ENCODE data around the gene MRTFA. TPM values are rescaled to one million over a fixed set of nuclear protein-coding genes. Genes with fewer than 3 reads are reported as not detected.
A peak's percentile ranks its signal among the peaks of the same experiment; 100 is the strongest.
"Not testable (repeated sequence)": the region's sequence is repeated elsewhere in the genome, so short reads cannot be mapped to it uniquely, and the experiment has no call there.

The MRTFA gene
- total RNA-seq, 1 donor from 2014 or later, result 99.3 TPM

GRCh38 chr22:40516416-40516815 lies 120.1 kb downstream of the MRTFA start:
- no peak for DNase-seq (ENCODE audit: low spot score in 2 of 2)
- peaks cover 9 to 41% of the 10 kb centered on the region in 2 donors for H3K4me1 ChIP-seq
- no peaks in the 10 kb centered on the region for H3K36me3 ChIP-seq
- intact Hi-C loops (cut with DNase I), result no loop called here
- TF ChIP-seq CTCF (IDR thresholded peaks at IDR 0.05), result no peak
- H3K27me3 ChIP-seq, result no peaks in the 10 kb centered on the region
- H3K27ac ChIP-seq, result peak overlapping the region in 1 of 2 donors; percentile 17
- no peak overlapping the region for H3K4me3 ChIP-seq
- H3K9me3 ChIP-seq, result no peaks in the 10 kb centered on the region

GRCh38 chr22:40512426-40513136 lies 123.9 kb downstream of the MRTFA start:
- peak in 1 of 2 donors; percentile 81 for DNase-seq (ENCODE audit: low spot score in 2 of 2)
- peaks cover 28 to 61% of the 10 kb centered on the region in 2 donors for H3K4me1 ChIP-seq
- intact Hi-C loops (cut with DNase I), result loop anchor here (2.0 to 5.0 kb wide), 4 partner anchors 22 to 138 kb away; partner anchors contain the start of gene MRTFA

GRCh38 chr22:40511604-40512003 lies 124.9 kb downstream of the MRTFA start:
- Histone ChIP-seq H3K36me3 (no peaks in the 10 kb centered on the region), H3K4me1 (peaks cover 28 to 55% of the 10 kb centered on the region in 2 donors), H3K4me3 (no peak overlapping the region), H3K9me3 (no peaks in the 10 kb centered on the region), H3K27ac (peak overlapping the region; percentile 87 to 88), H3K27me3 (no peaks in the 10 kb centered on the region)
- no peak for TF ChIP-seq CTCF (IDR thresholded peaks at IDR 0.05)
- intact Hi-C loops (cut with DNase I), result loop anchor here (2.0 to 5.0 kb wide), 4 partner anchors 23 to 139 kb away; partner anchors contain the start of gene MRTFA
- DNase-seq (ENCODE audit: low spot score in 2 of 2), result no peak

More at GRCh38 chr22:40512426-40513136, 123.9 kb downstream of the MRTFA start:
- no peaks in the 10 kb centered on the region for H3K27me3 ChIP-seq
- no peaks in the 10 kb centered on the region for H3K9me3 ChIP-seq
- no peak for TF ChIP-seq CTCF (IDR thresholded peaks at IDR 0.05)
- H3K27ac ChIP-seq, result peak overlapping the region; percentile 87 to 88
- H3K36me3 ChIP-seq, result no peaks in the 10 kb centered on the region
- H3K4me3 ChIP-seq, result no peak overlapping the region

GRCh38 chr22:40510631-40511364 lies 125.7 kb downstream of the MRTFA start:
- H3K4me1 ChIP-seq, result peaks cover 28 to 57% of the 10 kb centered on the region in 2 donors
- TF ChIP-seq CTCF (IDR thresholded peaks at IDR 0.05), result no peak
- intact Hi-C loops (cut with DNase I), result loop anchor here (5.0 kb wide), 1 partner anchor 127 kb away; the partner anchor contains the start of gene MRTFA
- H3K27me3 ChIP-seq, result no peaks in the 10 kb centered on the region
- H3K36me3 ChIP-seq, result no peaks in the 10 kb centered on the region
- H3K9me3 ChIP-seq, result no peaks in the 10 kb centered on the region
- H3K4me3 ChIP-seq, result no peak overlapping the region
- no peak for DNase-seq (ENCODE audit: low spot score in 2 of 2)
- H3K27ac ChIP-seq, result peak overlapping the region; percentile 87 to 88

- Histone ChIP-seq H3K4me1 (peaks cover 28 to 58% of the 10 kb centered on the region in 2 donors), H3K4me3 (peak overlapping the region in 1 of 2 donors; percentile 11), H3K36me3 (no peaks in the 10 kb centered on the region), H3K27me3 (no peaks in the 10 kb centered on the region), H3K9me3 (no peaks in the 10 kb centered on the region), H3K27ac (peak overlapping the region; percentile 87 to 88)
- intact Hi-C loops (cut with DNase I), result loop anchor here (5.0 kb wide), 1 partner anchor 128 kb away; the partner anchor contains the start of gene MRTFA
- peak in 1 of 2 donors; percentile 75 for DNase-seq (ENCODE audit: low spot score in 2 of 2)
- TF ChIP-seq CTCF (IDR thresholded peaks at IDR 0.05), result no peak
Observed at GRCh38 chr22:40509401-40510134, 127.0 kb downstream of the MRTFA start.

GRCh38 chr22:40508046-40508445 lies 128.5 kb downstream of the MRTFA start:
- H3K9me3 ChIP-seq; intact Hi-C loops (cut with DNase I); DNase-seq (ENCODE audit: low spot score in 2 of 2); H3K36me3 ChIP-seq; H3K27me3 ChIP-seq; H3K4me3 ChIP-seq: not testable (repeated sequence)
- Histone ChIP-seq H3K4me1 (peaks cover 28 to 57% of the 10 kb centered on the region in 2 donors), H3K27ac (peak overlapping the region; percentile 87 to 88)

All from ascending aorta (tissue), 2 donors.